WTC11 (cell line): ENCODE measurements around the gene KLLN. TPM values are rescaled to one million over a fixed set of nuclear protein-coding genes. Genes with fewer than 3 reads are reported as not detected.
A peak's percentile ranks its signal among the peaks of the same experiment; 100 is the strongest.

Experiments used
- ATAC-seq: fragments of 200-7000 bp; cut with Tn5 transposase; 2 replicates; pipeline ENCODE4 v1.10.0; 2021; ENCODE audit warnings: mild to moderate bottlenecking, moderate library complexity
- CTCF ChIA-PET: fragments of 300-600 bp; sonication (Branson Sonifier 250); formaldehyde crosslinking; loops from one replicate; lab custom pipeline; 2021; ENCODE audit warnings: antibody characterized with exemption; lab: Charles Lee
- POLR2A ChIA-PET: fragments of 350-600 bp; sonication (Branson Sonifier 250); formaldehyde crosslinking; loops from one replicate; lab custom pipeline; 2021; ENCODE audit warnings: antibody characterized with exemption; lab: Charles Lee
- DNase-seq: peaks from one replicate; pipeline ENCODE4 v3.0.0; 2021; ENCODE audit warnings: low spot score
- H3K27ac Mint-ChIP-seq: 2 replicates; pipeline ENCODE4 v1.8.0; 2021; ENCODE audit warnings: mixed read lengths
- H3K27me3 Mint-ChIP-seq: 2 replicates; pipeline ENCODE4 v1.8.0; 2021; ENCODE audit warnings: low read depth, mild to moderate bottlenecking, moderate library complexity, mixed read lengths
- H3K36me3 Mint-ChIP-seq: 2 replicates; pipeline ENCODE4 v1.8.0; 2021; ENCODE audit warnings: mixed read lengths
- H3K4me1 Mint-ChIP-seq: 2 replicates; pipeline ENCODE4 v1.8.0; 2022; ENCODE audit warnings: mixed read lengths
- H3K4me3 Mint-ChIP-seq: 2 replicates; pipeline ENCODE4 v1.8.0; 2021; ENCODE audit warnings: mild to moderate bottlenecking, moderate library complexity, mixed read lengths
- H3K9me3 Mint-ChIP-seq: 2 replicates; pipeline ENCODE4 v1.8.0; 2021; ENCODE audit warnings: mixed read lengths
- CBFB ChIP-seq: sonication (generic); formaldehyde crosslinking; IDR thresholded peaks from 2 replicates; pipeline ENCODE4 v1.8.1; 2022; ENCODE audit warnings: mild to moderate bottlenecking, low read depth, missing genetic modification reagents
- CREB1 ChIP-seq: sonication (generic); formaldehyde crosslinking; IDR thresholded peaks from 2 replicates; pipeline ENCODE4 v1.8.0; 2023; ENCODE audit warnings: mild to moderate bottlenecking, missing genetic modification reagents
- FOXJ3 ChIP-seq: sonication (generic); formaldehyde crosslinking; IDR thresholded peaks from 2 replicates; pipeline ENCODE4 v1.9.0; 2021; ENCODE audit warnings: missing genetic modification reagents, mild to moderate bottlenecking, borderline replicate concordance
- GTF2I ChIP-seq: fragments of 250-450 bp; sonication (Bioruptor Pico); conservative IDR thresholded peaks from 2 replicates; pipeline ENCODE4 v1.4.0; 2021; ENCODE audit warnings: mild to moderate bottlenecking
- JAZF1 ChIP-seq: fragments of 250-450 bp; sonication (Bioruptor Pico); IDR thresholded peaks from 2 replicates; pipeline ENCODE4 v1.9.0; 2021; ENCODE audit warnings: moderate library complexity, mild to moderate bottlenecking, inconsistent platforms
- OVOL2 ChIP-seq: fragments of 250-450 bp; sonication (Bioruptor Pico); IDR thresholded peaks from 2 replicates; pipeline ENCODE4 v1.9.0; 2021; ENCODE audit warnings: mild to moderate bottlenecking, borderline replicate concordance
- RELA ChIP-seq: sonication (generic); formaldehyde crosslinking; IDR thresholded peaks from 2 replicates; pipeline ENCODE4 v1.8.1; 2022; ENCODE audit warnings: missing genetic modification reagents, mild to moderate bottlenecking, borderline replicate concordance
- TP53 ChIP-seq: sonication (generic); formaldehyde crosslinking; IDR thresholded peaks from 2 replicates; pipeline ENCODE4 v1.8.1; 2023; ENCODE audit warnings: mild to moderate bottlenecking, missing genetic modification reagents
- ZNF121 ChIP-seq: sonication (generic); formaldehyde crosslinking; IDR thresholded peaks from 2 replicates; pipeline ENCODE4 v1.8.0; 2023; ENCODE audit warnings: missing genetic modification reagents
- ZNF138 ChIP-seq: sonication (generic); formaldehyde crosslinking; conservative IDR thresholded peaks from 2 replicates; pipeline ENCODE4 v1.8.1; 2022; ENCODE audit warnings: mild to moderate bottlenecking, moderate library complexity, missing genetic modification reagents
- total RNA-seq: library from RNA; stranded (reverse); gene quantifications from 3 replicates; pipeline ENCODE4 v1.2.3, GENCODE V29; 2021
- TF ChIP-seq, protein P1 (sequence below): sonication (generic); formaldehyde crosslinking; IDR thresholded peaks from 2 replicates; pipeline ENCODE4 v1.8.0; 2022; ENCODE audit warnings: mild to moderate bottlenecking, missing genetic modification reagents
- TF ChIP-seq, protein P2 (sequence below): sonication (generic); formaldehyde crosslinking; IDR thresholded peaks from 2 replicates; pipeline ENCODE4 v1.8.1; 2023; ENCODE audit warnings: mild to moderate bottlenecking, missing genetic modification reagents, moderate library complexity
- TF ChIP-seq, protein P3 (sequence below): sonication (generic); formaldehyde crosslinking; IDR thresholded peaks from 2 replicates; pipeline ENCODE4 v1.8.1; 2023; ENCODE audit warnings: mild to moderate bottlenecking, missing genetic modification reagents
- TF ChIP-seq, protein P4 (sequence below): fragments of 250-450 bp; sonication (Bioruptor Pico); IDR thresholded peaks from 2 replicates; pipeline ENCODE4 v1.9.0; 2021; ENCODE audit warnings: moderate library complexity, mild to moderate bottlenecking, inconsistent platforms, borderline replicate concordance
- TF ChIP-seq, protein P5 (sequence below): sonication (generic); formaldehyde crosslinking; IDR thresholded peaks from 2 replicates; pipeline ENCODE4 v1.8.0; 2023; ENCODE audit warnings: missing genetic modification reagents, mild to moderate bottlenecking, borderline replicate concordance
- TF ChIP-seq, protein P6 (sequence below): sonication (generic); formaldehyde crosslinking; conservative IDR thresholded peaks from 2 replicates; pipeline ENCODE4 v1.8.1; 2023; ENCODE audit warnings: mild to moderate bottlenecking, low read depth, missing genetic modification reagents, moderate library complexity
- TF ChIP-seq, protein P7 (sequence below): fragments of 250-450 bp; sonication (Bioruptor Pico); IDR thresholded peaks from 2 replicates; pipeline ENCODE4 v1.9.0; 2021; ENCODE audit warnings: mild to moderate bottlenecking
- TF ChIP-seq, protein P8 (sequence below): sonication (generic); formaldehyde crosslinking; IDR thresholded peaks from 2 replicates; pipeline ENCODE4 v1.8.1; 2022; ENCODE audit warnings: low read depth, missing genetic modification reagents, borderline replicate concordance

Gene KLLN
- total RNA-seq, 1 experiment from 2014 or later: 0.52 TPM

DNA sequence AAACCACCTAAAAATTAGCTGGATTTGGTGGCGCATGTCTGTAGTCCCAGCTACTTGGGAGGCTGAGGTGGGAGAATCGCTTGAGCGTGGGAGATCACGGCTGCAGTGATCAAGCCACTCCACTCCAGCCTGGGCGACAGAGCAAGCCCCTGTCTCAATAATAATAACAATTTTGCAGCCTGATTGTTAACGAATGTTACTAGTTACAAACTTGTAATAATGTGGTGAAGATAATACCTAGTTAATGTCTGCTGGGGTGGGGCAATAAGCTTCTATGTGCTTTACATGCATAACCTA lies 44.1 kb downstream of the KLLN start:
- H3K9me3 Mint-ChIP-seq: no peaks in the 10 kb centered on the region
- TF ChIP-seq CREB1 (CRISPR knock-in tag) (no peak), GTF2I (no peak), CBFB (no peak), FOXJ3 (CRISPR knock-in tag) (no peak), RELA (CRISPR knock-in tag) (no peak), ZNF121 (no peak)
- TF ChIP-seq, protein P1, sequence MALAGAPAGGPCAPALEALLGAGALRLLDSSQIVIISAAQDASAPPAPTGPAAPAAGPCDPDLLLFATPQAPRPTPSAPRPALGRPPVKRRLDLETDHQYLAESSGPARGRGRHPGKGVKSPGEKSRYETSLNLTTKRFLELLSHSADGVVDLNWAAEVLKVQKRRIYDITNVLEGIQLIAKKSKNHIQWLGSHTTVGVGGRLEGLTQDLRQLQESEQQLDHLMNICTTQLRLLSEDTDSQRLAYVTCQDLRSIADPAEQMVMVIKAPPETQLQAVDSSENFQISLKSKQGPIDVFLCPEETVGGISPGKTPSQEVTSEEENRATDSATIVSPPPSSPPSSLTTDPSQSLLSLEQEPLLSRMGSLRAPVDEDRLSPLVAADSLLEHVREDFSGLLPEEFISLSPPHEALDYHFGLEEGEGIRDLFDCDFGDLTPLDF: no peak
- TF ChIP-seq, protein P2, sequence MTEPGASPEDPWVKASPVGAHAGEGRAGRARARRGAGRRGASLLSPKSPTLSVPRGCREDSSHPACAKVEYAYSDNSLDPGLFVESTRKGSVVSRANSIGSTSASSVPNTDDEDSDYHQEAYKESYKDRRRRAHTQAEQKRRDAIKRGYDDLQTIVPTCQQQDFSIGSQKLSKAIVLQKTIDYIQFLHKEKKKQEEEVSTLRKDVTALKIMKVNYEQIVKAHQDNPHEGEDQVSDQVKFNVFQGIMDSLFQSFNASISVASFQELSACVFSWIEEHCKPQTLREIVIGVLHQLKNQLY (CRISPR knock-in tag): no peak
- TF ChIP-seq, protein P3, sequence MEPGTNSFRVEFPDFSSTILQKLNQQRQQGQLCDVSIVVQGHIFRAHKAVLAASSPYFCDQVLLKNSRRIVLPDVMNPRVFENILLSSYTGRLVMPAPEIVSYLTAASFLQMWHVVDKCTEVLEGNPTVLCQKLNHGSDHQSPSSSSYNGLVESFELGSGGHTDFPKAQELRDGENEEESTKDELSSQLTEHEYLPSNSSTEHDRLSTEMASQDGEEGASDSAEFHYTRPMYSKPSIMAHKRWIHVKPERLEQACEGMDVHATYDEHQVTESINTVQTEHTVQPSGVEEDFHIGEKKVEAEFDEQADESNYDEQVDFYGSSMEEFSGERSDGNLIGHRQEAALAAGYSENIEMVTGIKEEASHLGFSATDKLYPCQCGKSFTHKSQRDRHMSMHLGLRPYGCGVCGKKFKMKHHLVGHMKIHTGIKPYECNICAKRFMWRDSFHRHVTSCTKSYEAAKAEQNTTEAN (CRISPR knock-in tag): no peak
- TF ChIP-seq, protein P4, sequence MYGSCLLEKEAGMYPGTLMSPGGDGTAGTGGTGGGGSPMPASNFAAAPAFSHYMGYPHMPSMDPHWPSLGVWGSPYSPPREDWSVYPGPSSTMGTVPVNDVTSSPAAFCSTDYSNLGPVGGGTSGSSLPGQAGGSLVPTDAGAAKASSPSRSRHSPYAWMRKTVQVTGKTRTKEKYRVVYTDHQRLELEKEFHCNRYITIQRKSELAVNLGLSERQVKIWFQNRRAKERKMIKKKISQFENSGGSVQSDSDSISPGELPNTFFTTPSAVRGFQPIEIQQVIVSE: no peak
- TF ChIP-seq, all 79 proteins: peak for 0
- H3K36me3 Mint-ChIP-seq: peaks cover 3% of the 10 kb centered on the region
- DNase-seq: no peak
- ChIA-PET POLR2A (interaction anchor here (0.6 to 3.0 kb wide), 4 partner anchors 9 to 942 kb away, joined by 3 to 22 read pairs (median 6); partner anchors contain the start of genes KLLN and PTEN), CTCF (interaction anchor here (0.7 to 1.8 kb wide), 3 partner anchors 23 to 43 kb away, joined by 3 to 5 read pairs (median 3); no protein-coding TSS in a partner anchor)
- H3K4me1 Mint-ChIP-seq: peaks cover 26% of the 10 kb centered on the region
- H3K4me3 Mint-ChIP-seq: peak overlapping the region; percentile 95
- ATAC-seq: no peak
- H3K27ac Mint-ChIP-seq: no peak overlapping the region
- peaks cover 5% of the 10 kb centered on the region; the same call in 1 of the 2 replicates for H3K27me3 Mint-ChIP-seq

DNA sequence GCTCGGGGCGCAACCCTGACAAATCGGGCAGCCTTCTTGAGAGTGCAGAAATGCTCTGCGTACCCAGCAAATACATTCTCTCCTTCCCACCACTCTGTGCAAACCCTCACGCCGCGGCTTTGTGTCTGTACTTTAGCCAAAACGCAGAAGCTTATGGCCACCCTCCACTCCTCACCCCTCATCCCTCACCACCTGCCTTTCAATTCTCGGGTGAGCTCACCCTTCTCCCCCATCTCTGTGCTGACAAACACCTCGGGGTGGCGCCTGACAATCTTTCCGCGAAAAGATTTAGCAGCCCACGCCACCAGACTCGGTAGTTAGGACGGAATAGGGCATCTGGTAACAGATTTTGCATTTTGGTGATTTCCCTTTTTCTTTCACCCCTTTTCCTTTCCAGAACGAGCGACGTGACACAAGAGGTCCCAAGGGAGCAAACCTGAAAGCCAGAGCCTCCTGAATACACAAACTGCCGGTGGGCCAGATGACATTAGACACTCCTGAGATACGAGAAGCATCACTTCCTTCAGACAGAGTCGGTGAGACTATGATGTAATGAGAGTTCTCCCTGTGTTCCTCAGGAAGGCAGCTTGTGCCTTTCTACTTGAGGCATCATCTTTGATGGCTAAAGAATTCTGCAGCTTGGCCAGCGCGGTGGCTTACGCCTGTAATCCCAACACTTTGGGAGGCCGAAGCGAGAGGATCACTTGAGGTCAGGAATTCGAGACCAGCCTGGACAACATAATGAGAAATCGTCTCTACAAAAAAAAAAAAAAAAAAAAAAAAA lies 44.6 kb downstream of the KLLN start:
- ChIA-PET POLR2A (interaction anchor here (0.5 to 3.0 kb wide), 7 partner anchors 10 to 942 kb away, joined by 3 to 22 read pairs (median 6); partner anchors contain the start of genes KLLN and PTEN), CTCF (interaction anchor here (0.5 to 1.8 kb wide), 5 partner anchors 9 to 571 kb away, joined by 3 to 5 read pairs (median 3); no protein-coding TSS in a partner anchor)
- H3K4me1 Mint-ChIP-seq: peaks cover 26% of the 10 kb centered on the region
- H3K9me3 Mint-ChIP-seq: no peaks in the 10 kb centered on the region
- ATAC-seq (peak; percentile 36), DNase-seq (no peak)
- H3K27me3 Mint-ChIP-seq: peaks cover 5% of the 10 kb centered on the region; the same call in 1 of the 2 replicates
- peak overlapping the region; percentile 95 for H3K4me3 Mint-ChIP-seq
- H3K36me3 Mint-ChIP-seq: peaks cover 5% of the 10 kb centered on the region
- peak overlapping the region; percentile 66 for H3K27ac Mint-ChIP-seq
- TF ChIP-seq, protein P5, sequence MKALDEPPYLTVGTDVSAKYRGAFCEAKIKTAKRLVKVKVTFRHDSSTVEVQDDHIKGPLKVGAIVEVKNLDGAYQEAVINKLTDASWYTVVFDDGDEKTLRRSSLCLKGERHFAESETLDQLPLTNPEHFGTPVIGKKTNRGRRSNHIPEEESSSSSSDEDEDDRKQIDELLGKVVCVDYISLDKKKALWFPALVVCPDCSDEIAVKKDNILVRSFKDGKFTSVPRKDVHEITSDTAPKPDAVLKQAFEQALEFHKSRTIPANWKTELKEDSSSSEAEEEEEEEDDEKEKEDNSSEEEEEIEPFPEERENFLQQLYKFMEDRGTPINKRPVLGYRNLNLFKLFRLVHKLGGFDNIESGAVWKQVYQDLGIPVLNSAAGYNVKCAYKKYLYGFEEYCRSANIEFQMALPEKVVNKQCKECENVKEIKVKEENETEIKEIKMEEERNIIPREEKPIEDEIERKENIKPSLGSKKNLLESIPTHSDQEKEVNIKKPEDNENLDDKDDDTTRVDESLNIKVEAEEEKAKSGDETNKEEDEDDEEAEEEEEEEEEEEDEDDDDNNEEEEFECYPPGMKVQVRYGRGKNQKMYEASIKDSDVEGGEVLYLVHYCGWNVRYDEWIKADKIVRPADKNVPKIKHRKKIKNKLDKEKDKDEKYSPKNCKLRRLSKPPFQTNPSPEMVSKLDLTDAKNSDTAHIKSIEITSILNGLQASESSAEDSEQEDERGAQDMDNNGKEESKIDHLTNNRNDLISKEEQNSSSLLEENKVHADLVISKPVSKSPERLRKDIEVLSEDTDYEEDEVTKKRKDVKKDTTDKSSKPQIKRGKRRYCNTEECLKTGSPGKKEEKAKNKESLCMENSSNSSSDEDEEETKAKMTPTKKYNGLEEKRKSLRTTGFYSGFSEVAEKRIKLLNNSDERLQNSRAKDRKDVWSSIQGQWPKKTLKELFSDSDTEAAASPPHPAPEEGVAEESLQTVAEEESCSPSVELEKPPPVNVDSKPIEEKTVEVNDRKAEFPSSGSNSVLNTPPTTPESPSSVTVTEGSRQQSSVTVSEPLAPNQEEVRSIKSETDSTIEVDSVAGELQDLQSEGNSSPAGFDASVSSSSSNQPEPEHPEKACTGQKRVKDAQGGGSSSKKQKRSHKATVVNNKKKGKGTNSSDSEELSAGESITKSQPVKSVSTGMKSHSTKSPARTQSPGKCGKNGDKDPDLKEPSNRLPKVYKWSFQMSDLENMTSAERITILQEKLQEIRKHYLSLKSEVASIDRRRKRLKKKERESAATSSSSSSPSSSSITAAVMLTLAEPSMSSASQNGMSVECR (CRISPR knock-in tag): 0 out of 2 replicates have a peak, but pooled peaks have one; percentile 22
- no peak for TF ChIP-seq OVOL2 (CRISPR knock-in tag)
- TF ChIP-seq, protein P6, sequence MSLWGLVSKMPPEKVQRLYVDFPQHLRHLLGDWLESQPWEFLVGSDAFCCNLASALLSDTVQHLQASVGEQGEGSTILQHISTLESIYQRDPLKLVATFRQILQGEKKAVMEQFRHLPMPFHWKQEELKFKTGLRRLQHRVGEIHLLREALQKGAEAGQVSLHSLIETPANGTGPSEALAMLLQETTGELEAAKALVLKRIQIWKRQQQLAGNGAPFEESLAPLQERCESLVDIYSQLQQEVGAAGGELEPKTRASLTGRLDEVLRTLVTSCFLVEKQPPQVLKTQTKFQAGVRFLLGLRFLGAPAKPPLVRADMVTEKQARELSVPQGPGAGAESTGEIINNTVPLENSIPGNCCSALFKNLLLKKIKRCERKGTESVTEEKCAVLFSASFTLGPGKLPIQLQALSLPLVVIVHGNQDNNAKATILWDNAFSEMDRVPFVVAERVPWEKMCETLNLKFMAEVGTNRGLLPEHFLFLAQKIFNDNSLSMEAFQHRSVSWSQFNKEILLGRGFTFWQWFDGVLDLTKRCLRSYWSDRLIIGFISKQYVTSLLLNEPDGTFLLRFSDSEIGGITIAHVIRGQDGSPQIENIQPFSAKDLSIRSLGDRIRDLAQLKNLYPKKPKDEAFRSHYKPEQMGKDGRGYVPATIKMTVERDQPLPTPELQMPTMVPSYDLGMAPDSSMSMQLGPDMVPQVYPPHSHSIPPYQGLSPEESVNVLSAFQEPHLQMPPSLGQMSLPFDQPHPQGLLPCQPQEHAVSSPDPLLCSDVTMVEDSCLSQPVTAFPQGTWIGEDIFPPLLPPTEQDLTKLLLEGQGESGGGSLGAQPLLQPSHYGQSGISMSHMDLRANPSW: no peak
- no peak for TF ChIP-seq ZNF138 (CRISPR knock-in tag)
- TF ChIP-seq, protein P7, sequence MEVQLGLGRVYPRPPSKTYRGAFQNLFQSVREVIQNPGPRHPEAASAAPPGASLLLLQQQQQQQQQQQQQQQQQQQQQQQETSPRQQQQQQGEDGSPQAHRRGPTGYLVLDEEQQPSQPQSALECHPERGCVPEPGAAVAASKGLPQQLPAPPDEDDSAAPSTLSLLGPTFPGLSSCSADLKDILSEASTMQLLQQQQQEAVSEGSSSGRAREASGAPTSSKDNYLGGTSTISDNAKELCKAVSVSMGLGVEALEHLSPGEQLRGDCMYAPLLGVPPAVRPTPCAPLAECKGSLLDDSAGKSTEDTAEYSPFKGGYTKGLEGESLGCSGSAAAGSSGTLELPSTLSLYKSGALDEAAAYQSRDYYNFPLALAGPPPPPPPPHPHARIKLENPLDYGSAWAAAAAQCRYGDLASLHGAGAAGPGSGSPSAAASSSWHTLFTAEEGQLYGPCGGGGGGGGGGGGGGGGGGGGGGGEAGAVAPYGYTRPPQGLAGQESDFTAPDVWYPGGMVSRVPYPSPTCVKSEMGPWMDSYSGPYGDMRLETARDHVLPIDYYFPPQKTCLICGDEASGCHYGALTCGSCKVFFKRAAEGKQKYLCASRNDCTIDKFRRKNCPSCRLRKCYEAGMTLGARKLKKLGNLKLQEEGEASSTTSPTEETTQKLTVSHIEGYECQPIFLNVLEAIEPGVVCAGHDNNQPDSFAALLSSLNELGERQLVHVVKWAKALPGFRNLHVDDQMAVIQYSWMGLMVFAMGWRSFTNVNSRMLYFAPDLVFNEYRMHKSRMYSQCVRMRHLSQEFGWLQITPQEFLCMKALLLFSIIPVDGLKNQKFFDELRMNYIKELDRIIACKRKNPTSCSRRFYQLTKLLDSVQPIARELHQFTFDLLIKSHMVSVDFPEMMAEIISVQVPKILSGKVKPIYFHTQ (CRISPR knock-in tag): no peak
- TF ChIP-seq, protein P8, sequence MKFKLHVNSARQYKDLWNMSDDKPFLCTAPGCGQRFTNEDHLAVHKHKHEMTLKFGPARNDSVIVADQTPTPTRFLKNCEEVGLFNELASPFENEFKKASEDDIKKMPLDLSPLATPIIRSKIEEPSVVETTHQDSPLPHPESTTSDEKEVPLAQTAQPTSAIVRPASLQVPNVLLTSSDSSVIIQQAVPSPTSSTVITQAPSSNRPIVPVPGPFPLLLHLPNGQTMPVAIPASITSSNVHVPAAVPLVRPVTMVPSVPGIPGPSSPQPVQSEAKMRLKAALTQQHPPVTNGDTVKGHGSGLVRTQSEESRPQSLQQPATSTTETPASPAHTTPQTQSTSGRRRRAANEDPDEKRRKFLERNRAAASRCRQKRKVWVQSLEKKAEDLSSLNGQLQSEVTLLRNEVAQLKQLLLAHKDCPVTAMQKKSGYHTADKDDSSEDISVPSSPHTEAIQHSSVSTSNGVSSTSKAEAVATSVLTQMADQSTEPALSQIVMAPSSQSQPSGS (CRISPR knock-in tag): no peak
- TF ChIP-seq JAZF1 (CRISPR knock-in tag): no peak
- TF ChIP-seq TP53 (CRISPR knock-in tag): 0 out of 2 replicates have a peak, but pooled peaks have one; percentile 1
